GM18526 (cell line): ENCODE results near the gene CYB561A3.

Source experiments
- POLR2A ChIP-seq: IDR thresholded peaks from 3 replicates; pipeline ENCODE4 v1.6.1; 2011; ENCODE audit not compliant: insufficient read length; ENCODE audit errors: extremely low read depth

CYB561A3 gene

DNA sequence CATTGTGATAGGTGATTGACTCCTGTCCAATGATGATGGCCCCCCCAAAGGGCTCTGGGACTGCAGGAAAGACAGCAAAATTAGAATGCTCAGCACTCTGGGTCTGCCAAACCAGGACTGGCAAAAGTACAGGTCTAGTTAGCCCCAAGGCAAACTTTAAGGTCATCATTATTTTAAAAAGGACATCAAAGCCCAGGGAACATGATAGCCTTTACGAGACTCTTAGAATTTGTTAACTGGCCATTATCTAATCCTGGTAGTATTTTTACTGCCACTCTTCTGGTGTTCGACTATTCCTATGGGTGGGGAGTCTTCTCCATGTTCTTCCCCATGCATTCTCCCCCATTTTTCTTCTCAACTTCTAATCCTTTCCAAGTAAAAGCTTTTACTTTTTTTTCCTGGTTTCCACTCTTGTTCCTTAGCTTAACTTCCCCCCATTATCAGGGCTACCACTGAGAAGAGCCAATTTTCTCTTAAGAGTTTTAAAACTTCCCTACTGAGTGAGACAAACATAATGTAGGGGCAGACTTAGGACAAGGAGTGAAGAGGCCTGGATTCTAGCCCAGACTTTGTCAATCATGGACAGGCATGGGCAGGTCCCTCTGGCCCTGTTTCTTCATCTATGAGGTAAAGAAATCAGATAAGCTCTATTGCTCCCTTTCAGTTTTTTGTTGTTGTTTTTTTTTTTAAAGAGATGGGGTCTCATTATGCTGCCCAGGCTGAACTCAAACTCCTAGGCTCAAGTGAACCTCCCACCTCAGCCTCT lies 35.9 kb downstream of the CYB561A3 start:
- TF ChIP-seq POLR2A, result no peak

DNA sequence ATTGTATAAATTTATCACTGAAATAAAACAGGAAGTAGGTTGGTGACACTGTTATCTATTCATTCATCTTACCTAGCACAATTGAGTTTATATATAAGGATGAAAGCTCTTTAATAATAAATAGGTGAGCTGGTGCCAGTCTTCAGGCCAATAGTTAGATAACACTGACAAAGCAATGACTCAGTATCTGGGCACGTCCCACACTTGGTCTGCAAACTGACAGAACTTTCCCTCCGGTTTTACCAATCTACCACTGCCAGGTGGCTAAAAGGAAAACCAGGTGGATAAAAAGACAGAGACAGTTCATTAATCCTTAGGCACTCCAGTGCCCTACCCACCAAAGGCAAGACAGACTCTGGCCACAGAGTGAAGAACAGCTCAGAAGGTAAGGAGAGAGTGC lies 46.4 kb downstream of the CYB561A3 start:
- TF ChIP-seq POLR2A, result no peak

DNA sequence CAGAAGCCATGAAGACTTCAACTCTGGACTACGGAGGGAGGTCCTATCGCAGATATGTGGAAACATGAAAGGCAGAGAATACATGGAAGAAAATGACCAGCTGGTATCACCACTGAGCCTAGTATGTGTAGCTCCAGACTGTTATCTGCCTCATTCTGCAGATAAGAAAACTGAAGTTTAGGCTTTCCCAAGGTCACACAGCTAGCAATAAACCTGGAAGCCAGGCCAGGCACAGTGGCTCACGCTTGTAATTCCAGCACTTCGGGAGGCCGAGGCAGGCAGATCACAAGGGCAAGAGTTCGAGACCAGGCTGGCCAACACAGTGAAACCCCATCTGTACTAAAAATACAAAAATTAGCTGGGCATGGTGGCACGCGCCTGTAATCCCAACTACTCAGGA lies 50.9 kb downstream of the CYB561A3 start:
- TF ChIP-seq POLR2A, result no peak

DNA sequence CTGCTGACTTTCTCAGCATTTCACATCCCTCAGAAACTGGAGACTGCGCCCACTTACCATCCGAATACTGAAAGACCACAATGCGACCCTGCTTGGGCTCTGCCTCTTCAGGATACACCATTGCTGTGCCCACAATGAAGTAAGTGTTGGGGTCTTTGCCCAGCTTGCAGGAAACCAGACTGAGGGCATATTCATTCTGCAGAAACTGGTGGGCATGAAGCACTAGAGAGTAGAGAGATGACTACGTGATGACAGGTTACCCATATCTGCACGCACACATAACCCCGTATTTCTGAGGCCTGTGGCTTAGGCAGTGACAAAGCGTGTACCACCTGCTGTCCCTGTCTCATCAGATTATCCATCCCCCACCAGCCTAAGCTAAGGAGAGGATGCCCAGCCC lies 51.9 kb downstream of the CYB561A3 start:
- TF ChIP-seq POLR2A, result no peak

DNA sequence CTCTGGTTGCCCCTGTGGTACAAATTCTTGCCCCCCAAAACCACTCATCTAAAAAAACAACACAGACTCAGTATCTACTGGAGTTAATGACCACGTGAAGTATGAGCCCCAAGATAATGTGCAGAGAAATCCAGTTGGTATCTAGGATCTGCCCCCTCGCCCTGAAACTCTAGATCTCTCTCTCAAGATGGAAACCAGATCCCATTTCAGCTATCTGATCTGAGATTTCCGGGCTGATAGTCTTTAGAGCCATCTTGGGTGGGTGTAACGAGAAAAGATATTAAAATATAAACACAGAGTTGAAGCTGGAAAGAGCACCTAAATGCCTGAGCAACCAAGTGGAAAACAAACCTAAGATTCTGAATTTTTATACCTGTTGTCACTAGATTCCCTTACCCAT lies 52.5 kb downstream of the CYB561A3 start:
- no peak for TF ChIP-seq POLR2A

DNA sequence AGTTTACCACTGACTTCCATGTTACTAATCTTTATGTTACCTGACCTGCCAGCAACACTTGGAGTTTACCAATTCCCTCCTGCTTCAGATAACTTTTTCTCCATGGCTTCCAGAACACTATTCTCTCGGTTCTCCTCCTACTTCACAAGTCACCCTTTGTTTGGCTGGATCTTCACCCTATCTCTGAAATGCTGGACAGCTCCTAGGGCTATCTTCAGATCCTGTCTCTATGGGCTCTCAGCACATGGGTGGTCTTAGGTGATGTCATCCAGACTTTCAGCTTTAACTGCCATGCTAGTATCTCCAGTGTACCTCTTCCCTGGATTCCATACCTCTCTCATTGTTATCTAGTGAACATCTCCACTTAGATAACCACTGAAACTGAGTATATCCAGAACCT lies 54.3 kb downstream of the CYB561A3 start:
- TF ChIP-seq POLR2A, result no peak

DNA sequence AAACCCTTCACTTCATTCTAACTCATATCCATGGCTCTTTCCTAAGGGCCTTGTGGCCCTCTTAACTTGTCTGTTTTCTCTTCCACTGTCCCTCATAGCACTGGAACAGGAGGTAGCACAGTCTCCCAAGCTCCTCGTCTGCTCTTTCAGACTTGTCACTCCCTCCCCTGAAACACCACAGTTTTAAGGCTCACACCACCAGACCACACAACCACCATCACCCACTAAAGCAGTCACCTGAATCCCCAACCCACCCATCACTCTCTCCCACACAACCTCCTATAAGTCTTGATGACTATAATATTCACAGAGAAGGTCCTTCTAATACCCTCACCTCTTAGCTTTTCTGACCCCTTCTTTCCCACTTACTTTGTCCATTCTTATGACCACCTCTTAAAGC lies 55.5 kb downstream of the CYB561A3 start:
- TF ChIP-seq POLR2A, result no peak

DNA sequence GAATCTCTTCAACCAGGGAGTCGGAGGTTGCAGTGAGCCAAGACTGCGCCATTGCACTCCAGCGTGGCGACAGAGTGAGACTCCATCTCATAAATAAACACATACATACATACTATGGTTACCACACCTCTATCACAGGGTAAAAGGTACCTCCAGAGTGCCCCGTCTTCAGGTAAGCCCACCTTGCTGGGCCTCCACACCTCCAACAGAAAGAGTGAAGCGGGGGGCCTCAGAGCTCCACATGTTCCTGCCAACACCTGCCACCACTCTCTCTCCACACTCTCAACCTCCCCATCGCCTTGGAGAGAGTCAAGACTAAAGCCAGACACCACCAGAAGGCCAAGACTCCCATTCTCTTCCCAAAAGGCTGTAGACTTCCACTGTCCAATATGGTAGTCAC lies 56.3 kb downstream of the CYB561A3 start:
- TF ChIP-seq POLR2A, result no peak

DNA sequence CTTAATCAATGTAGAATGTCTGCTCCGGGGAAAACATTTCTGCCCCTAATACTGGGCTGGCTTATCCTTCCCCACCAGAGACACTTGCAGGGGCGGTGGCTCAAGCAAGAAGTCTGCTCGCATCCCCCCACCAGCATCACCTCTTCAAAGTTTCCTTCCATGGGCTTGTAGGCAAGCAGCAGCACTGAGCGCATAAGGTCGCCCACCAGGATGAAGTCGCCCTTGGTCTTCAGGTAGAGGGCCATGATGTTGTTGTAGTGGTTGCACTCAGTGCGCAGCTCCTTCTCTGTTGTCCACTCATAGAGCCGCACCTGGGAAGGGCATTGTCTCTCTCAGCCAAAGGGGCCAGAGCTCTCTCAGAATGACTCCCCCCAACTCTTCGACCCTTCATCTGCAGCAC lies 58.0 kb downstream of the CYB561A3 start:
- no peak for TF ChIP-seq POLR2A

DNA sequence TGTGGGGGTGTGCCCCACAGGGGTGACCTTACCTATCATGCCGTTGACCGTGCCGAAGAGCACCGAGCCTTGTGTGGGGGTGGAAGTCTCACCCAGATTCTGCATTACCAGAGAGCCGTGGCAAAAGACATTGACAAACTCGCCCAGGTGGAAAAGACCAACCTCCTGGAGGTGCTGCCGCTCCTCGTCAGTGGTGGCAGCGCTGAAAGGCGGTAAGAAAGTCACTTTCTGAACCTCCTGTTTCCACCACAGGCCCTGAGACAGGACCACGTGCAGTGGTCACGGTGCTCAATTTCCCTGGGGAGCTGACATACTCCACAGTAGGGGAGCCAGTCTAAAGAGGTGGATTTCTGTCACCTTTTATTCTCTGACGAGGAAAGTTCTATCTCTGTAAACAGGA lies 59.1 kb downstream of the CYB561A3 start:
- TF ChIP-seq POLR2A, result no peak
